Measurements from ENCODE around the gene SYNDIG1. TPM values are rescaled to one million over a fixed set of nuclear protein-coding genes. Genes with fewer than 3 reads are reported as not detected.
"Not testable (repeated sequence)": the region's sequence is repeated elsewhere in the genome, so short reads cannot be mapped to it uniquely, and the experiment has no call there.

Gene SYNDIG1
- polyA plus RNA-seq, 1 donor = 4.9 TPM

DNA sequence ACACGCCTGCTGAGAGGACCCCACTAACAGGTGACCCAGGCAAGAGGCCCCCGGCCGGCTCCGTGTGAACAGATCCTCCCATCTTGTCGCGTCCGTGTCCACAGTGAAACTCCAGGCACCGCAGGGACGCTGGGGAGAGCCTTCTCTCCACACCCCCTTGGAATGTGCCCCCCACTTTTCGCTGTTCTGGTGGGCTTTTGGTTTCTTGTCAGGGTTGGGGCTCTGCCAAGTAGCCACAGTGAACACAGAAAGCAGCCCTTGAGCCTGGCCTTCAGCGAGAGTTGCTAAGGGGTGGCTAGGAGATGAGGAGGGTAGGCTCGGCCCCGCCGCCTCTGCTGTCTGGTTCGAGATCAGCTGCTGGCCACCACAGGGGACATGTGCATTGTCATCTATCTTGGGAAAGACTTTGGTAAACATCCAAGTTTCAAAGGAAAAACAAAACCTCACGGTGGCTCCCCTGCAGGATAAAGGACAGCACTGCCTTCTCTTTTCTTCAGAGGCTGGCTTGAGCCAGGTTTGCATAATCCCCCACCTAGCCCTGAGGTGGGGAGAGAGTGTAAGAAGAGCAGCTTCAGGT is 22.7 kb downstream of the SYNDIG1 start:
- DNase-seq (ENCODE audit: low read depth) = no peak

DNA sequence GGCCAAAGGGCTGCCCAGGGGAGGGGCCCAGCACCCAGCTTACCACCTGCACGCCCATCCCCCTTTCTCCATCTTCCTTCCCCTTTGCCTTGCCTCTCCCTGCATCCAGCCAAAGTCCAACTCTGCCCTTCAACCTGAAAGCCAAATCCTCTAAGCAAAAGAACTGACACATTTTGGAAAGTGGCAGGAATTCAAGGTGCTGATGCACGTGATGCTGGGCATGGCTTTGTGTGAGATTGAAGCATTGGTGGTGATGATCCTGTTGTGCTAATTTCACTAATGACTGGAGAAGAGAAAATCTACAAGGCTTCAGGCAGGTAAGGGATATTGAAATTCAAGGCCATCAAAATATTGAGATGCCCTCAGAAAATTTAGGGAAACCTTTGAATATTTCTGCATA is 23.3 kb downstream of the SYNDIG1 start:
- DNase-seq (ENCODE audit: low read depth) = no peak

DNA sequence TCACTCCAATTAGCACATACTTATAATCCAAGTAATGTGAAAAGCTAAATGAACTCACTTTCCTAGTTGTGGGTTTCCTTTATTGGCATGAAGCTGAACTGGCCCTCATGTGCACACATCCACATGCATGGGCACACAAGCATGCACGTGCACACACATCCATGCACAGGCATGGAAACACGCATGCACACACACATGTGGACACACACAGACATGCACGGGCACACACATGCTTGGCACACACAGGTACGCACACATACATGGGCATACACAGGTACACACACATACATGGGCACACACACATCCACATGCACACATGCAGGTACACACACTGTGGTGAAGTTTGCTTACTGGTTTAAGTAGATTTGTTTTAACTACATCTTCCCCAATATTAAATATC is 23.8 kb downstream of the SYNDIG1 start:
- DNase-seq (ENCODE audit: low read depth) = no peak

DNA sequence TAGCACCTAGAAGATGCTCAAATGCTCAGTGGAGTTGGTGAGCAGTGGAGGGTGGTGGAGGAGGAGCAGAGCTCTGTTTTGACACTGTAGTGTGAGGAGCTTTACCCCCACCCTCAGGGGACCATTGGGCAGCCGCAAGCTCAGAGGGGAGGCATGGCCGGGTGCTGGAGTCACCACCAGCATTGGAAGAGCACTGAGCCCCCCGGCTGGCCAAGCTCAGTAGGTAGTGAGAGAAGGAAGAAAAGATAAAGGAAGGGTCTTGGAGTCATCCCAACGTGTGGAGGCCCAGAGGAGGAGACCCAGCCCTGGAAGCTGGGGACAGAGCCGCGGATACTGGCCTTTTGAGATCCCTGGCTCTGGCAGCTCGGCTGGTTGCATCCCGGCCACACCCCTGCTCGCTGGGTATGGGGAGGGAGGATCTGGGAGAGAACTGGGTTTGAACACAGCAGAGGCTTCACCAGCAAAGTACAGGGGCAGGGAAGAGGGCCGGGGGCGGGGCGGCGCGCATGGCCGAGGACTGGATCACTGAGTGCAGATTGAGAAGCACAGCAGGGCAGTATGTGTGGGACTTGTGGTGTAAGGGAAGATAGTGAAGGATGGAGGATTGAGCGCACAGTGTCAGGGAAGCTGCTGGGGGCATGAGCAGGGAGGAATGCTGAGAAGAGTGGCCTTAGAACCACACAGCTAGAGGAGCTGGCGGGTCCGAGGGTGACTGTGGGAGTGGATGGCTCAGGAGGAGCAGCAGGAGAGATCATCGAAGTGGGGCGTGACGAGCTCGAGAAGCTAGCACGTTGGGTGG is 24.4 kb downstream of the SYNDIG1 start:
- DNase-seq (ENCODE audit: low read depth) = no peak

DNA sequence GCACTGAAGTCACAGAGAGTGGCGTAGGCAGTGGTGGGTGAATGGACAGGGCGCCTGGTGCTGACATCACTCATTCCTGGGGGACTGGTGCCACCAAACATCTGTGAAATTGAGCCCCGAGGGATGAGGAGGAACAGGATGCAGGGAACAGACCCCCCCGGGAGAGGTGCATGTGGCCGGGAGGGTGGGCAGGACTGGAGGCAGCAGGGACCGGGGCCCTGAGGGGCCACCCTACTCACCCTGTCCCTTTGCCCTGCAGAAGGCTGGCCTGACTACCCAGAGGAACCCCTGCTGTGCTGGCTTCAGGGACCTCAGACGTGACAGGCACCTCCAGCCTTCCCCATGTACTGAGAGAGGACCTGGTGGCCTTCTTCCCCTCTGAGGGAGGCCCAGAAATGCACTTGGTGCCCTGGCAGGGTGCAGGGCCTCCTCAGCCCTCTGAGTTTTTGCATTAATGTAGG is 25.1 kb downstream of the SYNDIG1 start:
- no peak for DNase-seq (ENCODE audit: low read depth)

DNA sequence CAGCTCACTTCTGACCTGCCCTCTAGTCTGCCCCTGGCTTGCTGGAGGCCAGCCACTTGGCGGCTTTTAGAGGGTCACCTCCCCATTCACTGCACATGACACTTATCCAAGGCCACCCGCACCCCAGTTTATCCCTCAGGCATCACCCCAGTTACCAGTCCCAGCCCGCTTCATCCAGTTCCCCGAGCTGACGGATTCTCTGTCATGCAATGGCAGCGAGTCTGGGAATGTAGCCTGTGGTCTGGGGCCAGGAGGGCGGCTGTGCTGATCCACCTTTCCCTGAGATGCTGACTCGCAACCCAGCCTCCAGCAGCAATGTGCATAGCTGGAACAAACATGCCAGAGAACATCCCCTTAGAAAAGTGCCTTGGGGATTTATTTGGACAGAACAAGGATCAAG is 25.8 kb downstream of the SYNDIG1 start:
- no peak for DNase-seq (ENCODE audit: low read depth)

DNA sequence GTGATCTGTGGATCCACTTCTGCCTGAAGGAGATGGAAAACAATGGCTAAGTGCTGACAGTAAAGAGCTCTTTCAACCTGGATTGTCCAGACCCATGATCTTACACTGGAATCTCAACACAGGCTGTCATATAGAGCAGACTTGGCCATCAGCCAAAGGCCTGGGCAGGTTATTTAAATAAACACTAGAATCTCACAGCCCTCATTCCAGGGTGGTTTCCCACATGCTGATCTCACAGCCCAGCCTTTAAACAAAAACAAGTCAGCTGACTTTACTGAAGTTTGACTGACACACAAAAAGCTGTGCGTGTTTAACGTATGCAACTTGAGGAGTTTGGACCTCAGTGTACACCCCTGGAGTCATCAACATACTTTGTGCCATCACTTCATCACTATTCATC is 28.4 kb downstream of the SYNDIG1 start:
- no peak for DNase-seq (ENCODE audit: low read depth)

DNA sequence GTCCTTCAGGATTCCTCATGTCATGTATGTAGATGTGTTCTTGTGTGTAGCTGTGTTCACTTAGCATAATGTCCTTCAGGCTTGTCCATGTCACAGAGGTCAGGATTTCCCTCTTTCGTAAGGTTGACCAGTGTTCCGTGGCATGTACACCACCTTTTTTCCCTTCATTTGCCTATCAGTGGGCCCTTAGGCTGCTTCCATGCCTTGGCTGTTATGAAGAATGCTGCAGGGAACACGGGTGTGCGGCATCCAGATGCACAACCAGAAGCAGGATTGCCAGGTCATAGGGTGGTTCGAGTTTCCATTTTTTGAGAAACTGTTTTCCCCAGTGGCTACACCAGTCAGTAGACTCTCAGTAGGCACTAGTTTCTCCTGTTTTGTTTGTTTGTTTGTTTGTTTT is 29.2 kb downstream of the SYNDIG1 start:
- DNase-seq (ENCODE audit: low read depth) = no peak

DNA sequence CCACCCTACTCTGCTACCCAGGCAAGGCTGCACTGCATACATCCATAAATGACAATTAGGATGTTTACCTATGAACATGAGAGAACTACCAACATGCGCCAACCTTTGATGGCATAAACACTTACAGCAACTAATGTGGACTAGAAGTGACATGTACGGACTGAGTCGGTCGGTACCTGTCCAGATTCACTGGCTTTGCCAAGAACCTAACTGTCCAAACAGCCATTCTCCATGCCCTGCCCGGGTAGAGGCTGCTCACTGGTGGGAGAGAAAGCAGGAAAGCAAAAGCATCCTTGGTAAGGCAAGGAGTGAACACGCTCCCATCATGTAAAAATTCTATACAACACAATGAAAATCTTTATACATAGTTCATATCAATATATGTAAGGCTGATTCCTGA is 30.0 kb downstream of the SYNDIG1 start:
- no peak for DNase-seq (ENCODE audit: low read depth)

DNA sequence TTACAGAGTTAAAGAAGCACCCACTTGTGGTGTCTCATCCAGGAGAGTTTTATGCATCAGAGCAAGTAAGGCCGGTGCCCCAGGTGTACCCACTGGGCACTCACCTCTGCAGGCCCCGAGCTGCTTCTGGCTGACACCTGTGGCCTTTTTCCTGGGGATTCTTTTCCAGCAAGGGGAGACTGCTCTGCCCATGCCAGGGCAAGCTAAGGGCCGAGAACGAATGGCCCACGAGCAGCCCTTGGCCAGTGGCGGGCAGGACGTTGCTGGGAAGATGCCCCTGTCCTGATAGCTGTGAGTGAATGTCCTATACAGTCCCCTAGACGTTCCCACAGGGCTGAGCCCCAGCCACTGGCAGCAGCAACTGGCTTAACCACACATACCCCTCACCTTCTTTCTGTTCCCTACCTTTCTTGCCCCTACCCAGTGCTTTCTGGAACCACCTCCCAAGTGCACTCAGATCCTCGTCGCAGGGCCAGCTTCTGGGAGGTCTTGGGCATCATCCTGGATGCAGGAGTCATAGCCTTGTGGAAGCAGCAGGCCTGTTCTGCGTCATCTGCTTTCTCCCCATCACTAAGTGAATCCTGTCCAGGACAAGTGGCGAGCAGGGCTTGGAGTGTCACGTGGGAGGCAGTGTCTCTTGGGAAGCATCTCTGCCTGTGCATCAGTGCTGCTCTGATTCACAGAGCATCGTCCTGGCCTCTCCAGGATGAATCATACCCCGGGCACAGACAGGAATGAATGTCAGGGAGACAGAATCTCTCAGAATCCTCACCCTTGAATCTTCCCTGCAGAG is 32.5 kb downstream of the SYNDIG1 start:
- no peak for DNase-seq (ENCODE audit: low read depth)

DNA sequence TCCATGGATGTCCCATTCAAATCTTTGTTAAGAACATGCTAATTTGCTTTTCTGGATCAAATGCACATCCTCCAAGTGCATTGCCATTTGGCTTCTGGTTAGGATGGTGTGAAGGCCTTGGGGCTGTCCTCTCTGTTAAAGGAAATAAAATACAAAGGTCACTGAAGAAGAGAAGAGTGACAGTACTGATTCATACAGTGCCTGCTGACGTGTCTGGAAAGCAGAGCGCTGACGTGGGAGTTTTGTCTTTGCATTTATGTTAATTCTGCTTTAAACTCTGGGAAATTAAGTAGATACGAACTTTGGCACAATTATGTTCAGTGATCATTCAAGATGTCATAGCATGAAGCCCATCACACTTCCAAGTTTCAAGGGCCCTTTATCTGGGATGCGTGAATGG is 33.2 kb downstream of the SYNDIG1 start:
- DNase-seq (ENCODE audit: low read depth) = no peak

DNA sequence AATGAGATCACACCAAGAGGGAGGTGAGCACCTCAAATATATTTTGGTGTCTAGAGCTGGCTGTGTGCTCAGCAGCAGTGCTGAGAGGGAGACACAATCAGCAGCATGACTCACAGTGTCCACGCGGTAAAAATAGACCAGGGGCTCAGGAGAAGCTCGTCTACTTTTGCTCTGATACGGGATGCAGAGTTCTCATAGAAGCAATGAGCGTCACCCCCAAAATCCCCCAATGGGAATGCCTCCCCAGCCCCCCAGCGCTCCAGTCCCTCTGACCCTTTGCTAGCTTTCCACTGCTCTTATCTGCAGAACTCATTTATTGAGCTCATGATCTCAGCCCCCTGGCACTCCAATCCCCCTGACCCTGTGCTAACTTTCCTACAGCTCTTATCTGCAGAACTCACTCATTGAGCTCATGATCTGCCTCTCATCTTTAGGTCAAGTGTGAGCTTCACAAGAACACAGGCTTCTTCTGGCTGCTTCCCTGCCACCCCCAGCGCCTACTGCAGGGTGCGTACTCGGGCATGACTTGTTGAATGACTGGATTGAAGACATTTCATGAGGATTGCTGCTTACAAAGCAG is 34.0 kb downstream of the SYNDIG1 start:
- no peak for DNase-seq (ENCODE audit: low read depth)

DNA sequence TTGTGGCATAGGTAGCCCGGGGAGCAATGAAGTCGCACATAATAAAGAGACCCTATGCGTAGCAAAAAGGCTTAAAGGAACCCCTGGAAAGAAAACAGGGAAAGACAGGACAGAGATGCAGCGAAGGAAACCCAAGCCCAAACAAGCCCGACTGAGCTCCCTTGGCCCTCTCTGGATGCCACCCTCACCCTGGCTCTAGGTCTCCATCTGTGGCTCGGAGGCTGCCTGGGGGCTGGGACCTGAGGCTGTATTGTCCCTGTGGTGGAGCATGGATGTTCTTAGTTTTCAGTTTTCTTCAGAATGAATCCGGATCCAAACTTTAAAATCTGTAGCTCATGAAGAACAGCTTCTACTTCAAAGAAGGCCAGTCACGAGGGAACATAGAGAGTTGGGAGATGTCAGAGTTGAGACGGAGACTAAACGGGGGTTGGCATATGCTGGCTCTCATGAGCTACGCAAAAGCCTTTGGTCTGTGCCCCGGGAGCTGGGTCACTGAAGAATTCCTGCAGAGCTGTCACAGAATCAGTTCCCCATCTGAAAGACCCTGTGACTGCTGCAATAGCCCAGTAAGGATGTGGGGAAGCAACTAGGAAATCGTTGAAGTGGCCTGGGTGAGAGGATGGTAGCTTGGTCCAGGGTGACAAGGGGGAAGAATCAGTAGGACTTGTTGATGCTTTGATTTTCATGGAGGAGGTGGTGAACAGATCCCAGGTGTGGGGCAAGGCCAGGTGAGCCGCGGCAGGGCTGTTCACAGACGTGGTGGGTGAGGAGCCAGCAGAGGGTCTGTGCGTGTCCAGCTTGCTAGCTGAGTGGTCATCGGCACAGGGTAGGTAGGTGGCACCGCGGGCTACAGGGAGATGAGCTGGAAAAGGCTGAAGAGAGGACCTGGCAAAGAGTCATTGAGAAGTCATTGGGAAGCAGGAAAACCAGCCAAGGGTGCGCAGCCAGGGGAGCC is 35.2 kb downstream of the SYNDIG1 start:
- no peak for DNase-seq (ENCODE audit: low read depth)

DNA sequence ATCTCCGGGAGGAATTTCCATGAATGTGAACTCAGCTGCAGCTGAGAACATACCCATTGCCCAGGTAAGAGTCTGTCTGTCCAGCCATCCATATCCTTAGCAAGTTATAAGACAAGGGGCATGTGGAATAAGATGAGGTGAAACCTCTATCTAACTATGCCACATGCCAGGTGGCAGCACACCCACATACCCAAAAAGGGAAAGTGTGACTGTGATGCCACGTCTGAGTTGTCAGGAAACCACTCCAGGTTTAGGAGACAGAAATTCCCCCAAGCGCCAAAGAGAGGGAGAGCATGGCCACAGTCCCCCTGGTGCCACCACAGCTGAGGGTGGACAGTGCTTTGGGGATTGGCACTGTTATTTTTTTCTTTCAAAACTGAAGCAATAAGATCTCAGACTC is 36.7 kb downstream of the SYNDIG1 start:
- DNase-seq (ENCODE audit: low read depth) = no peak

DNA sequence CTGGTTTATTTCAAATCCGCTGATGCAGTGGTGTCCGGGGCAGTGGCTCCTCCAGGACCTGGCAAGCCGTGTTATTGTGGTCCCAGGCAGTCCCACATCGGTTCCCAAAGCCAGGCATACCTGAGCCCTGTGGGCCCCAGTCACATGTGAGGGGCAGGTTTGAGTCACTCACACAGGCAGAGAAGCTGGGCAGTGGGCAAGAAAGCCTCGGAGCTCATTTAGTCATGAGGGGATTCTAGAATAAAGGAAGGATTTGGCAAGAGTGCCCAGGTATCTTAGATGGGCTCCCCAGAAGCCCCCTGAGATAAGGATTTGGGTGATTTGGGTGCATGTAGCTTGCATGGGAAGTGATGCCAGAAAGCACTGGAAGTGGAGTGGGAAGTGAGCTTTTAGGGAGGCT is 37.3 kb downstream of the SYNDIG1 start:
- DNase-seq (ENCODE audit: low read depth) = no peak

DNA sequence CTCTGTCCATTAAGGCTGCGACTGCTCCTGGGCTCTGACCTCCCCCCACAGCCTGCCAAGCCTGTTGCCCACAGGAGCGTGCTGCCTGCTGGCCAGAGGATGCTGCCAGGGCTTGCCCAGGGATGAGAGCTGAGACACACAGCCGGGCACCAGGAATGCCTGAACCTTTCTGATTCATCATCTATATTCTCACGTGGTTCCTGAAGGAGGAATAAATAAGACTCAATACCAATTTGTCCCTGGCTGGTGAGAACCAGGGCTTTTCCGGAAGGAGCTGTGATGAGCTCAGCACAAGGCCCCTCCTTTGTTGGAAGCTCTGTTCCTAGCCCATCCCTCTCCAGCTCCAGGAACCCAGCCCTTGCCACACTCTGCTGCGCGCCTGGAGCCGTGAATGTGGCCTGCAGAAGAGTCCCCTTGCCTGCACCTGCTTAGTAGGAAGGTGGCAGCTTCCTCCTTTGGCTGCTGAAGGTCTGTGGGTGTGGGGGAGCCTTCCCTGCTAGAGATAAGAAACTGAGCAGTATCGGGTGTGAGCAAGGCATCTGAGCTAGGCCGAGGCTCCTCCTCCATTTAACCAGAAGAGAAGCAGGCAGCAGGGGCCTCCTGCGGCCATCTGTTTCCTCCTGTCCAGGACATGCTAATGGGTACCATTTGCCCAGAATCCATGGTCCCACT is 37.9 kb downstream of the SYNDIG1 start:
- DNase-seq (ENCODE audit: low read depth) = no peak

DNA sequence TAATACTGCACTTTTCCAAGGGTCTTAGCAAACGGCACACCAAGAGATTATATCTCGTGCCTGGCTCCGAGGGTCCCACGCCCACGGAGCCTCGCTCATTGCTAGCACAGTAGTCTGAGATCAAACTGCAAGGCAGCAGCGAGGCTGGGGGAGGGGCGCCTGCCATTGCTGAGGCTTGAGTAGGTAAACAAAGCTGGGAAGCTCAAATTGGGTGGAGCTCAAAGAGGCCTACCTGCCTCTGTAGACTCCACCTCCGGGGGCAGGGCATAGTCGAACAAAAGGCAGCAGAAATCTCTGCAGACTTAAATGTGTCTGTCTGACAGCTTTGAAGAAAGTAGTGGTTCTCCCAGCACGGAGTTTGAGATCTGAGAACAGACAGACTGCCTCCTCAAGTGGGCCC is 43.0 kb downstream of the SYNDIG1 start:
- not testable (repeated sequence) for DNase-seq (ENCODE audit: low read depth)

DNA sequence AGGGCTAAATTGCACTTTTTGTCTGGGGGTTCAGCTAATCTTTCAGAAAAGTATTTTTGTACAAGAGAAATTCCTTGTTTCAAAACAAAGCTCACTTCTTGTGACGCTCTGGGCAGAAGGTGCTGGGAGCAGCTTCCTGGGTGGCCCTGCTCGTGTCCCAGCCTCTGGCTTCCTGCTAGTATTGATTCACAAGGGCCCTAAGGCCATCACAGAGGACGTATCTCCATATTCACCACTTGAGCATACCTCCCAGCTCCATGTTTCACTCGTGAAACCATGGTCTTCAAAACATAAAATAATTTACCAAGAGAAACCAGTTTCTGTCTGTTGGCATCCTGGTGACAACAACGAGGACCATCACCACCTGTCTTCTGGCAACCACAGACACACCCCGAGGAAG is 49.1 kb downstream of the SYNDIG1 start:
- no peak for DNase-seq (ENCODE audit: low read depth)

DNA sequence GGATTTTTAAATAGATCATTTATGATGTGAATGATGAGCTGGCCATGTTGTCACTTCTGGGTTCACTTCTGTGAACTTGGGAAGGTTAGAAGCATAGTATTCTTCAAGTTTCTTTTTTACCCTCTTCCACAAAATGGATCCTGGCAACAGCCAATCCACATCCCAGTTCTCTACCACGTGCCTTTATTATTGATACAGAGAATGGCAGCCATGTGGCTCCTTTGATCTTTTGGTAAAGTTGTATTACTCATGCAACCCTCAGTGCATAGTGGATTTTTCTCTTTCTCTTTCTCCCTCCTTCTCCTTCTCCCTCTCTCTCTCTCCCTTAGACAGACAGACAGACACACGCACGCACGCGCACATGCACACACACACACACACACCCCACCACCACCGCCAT is 50.0 kb downstream of the SYNDIG1 start:
- no peak for DNase-seq (ENCODE audit: low read depth)

DNA sequence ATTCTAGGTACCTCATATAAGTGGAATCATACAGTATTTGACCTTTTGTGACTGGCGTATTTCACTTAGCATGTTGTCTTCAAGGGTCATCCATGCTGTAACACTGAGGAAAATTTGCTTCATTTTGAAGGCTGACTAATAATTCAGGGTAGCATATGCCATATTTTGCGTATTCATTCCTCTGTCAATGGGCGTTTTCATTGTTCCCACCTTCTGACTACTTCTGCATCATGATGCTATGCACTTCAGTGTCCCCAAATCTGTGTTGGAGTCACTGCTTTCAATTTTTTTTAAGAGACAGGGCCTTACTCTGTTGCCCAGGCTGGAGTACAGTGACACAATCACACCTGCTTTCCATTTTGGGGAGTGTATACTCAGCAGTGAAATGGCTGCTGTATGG is 51.6 kb downstream of the SYNDIG1 start:
- DNase-seq (ENCODE audit: low read depth) = no peak

Data from forelimb muscle (tissue), 1 donor.